ENCODE measurements around the gene TBC1D21. TPM values are rescaled to one million over a fixed set of nuclear protein-coding genes. Genes with fewer than 3 reads are reported as not detected.
A peak's percentile ranks its signal among the peaks of the same experiment; 100 is the strongest.

The TBC1D21 gene
- total RNA-seq, 1 donor from 2014 or later, result not detected

DNA sequence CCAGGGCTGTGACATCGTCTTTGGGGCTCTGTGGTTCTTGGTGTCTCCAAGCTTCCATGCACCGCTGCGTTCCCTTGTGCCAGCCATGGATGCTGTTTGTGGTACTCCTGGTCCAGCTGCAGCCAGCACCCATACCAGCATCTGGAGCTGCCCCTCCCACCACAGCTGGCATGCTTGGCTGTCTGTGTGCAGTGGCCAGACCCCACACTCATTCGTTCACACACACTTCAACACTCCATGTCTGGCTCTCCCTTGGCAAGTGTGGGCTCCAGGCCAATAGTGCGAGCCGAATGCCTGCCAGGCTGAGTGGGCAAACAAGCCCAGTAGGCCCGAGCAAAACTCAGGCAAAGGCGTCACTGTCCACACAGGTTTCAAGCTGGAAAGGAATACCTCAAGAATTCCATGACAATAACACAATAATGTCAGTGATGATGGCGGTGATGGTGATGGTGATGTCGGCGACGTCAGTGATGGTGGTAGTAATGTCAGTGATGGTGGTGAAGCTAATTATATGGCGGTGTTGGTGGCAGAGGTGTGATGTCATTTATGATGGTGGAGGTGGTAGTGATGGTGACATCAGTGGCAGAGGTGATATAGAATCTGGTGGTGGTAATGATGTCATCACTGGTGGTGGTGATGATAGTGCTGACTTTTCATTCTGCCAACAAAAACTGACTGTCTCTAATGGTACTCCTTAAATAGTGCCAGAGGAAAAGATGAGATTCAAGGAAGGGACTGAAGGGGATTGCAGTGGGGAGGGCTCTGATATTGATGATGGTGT, 19.3 kb downstream of the TBC1D21 start:
- no peak for DNase-seq (ENCODE audit: low spot score)
- TF ChIP-seq EZH2 (IDR thresholded peaks at IDR 0.05) (no peak), CTCF (IDR thresholded peaks at IDR 0.05) (no peak), EZH2phosphoT487 (IDR thresholded peaks at IDR 0.05) (no peak)

DNA sequence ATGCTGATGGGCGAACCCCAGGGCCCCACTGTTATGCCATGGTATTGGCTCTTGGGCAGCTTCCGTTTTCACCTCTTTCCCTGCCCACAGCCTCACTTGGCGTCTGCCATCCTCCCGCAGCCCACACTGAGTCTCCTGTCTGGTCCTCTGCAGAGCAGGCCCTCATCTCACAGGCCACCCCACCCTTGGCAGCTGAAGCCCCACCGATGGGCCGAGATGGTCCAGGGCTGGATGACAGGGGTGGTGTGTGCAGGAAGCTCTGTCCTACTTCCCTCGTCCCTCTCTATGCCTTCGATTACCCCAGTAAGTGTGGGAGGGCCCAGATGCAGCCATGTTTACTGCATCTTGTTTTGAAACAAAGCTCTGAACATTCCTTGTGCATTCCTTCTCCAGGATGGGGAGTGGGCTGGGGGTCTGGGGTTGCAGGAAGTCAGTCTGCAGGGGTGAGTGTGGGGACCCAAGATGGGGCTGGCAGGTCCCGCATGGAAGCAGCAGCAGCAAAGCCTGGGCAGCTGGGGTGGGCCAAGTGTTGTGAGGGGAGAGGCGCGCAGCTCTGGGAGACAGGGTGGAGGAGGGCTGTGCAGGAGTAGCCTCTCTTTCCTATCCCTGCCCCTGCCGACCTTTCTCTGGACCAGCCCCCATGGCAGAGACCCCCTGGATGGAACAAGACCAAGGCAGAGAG, 20.9 kb downstream of the TBC1D21 start:
- no peak for DNase-seq (ENCODE audit: low spot score)
- H3K4me2 ChIP-seq, result no peak overlapping the region
- Mint-ChIP-seq H3K27ac (no peak overlapping the region), H3K4me1 (peaks cover 6% of the 10 kb centered on the region), H3K9me3 (peaks cover 2% of the 10 kb centered on the region), H3K27me3 (ENCODE audit: insufficient read depth, low read depth) (peaks cover 6% of the 10 kb centered on the region), H3K4me3 (no peak overlapping the region), H3K36me3 (no peaks in the 10 kb centered on the region)
- no peaks in the 10 kb centered on the region for H4K20me1 ChIP-seq (ENCODE audit: low read depth)
- no peak overlapping the region for H3K4me3 ChIP-seq
- H3K4me1 ChIP-seq, result no peaks in the 10 kb centered on the region
- H3F3A ChIP-seq (ENCODE audit: low read depth), result no peaks in the 10 kb centered on the region
- H2AFZ ChIP-seq (replicated peaks), result no peak overlapping the region
- no peaks in the 10 kb centered on the region for H3K9me3 ChIP-seq (ENCODE audit: low read depth)
- H3K27me3 ChIP-seq, result no peaks in the 10 kb centered on the region
- H3K9ac ChIP-seq, result no peak overlapping the region
- H3K36me3 ChIP-seq, result no peaks in the 10 kb centered on the region
- no peak overlapping the region for H3K27ac ChIP-seq
- TF ChIP-seq CTCF (IDR thresholded peaks at IDR 0.05) (no peak), EZH2 (IDR thresholded peaks at IDR 0.05) (no peak), EZH2phosphoT487 (IDR thresholded peaks at IDR 0.05) (no peak)
- no peaks in the 10 kb centered on the region for H3K79me2 ChIP-seq (ENCODE audit: low read depth)

More for the DNA sequence above, 19.3 kb downstream of the TBC1D21 start:
- Mint-ChIP-seq H3K4me1 (peaks cover 8% of the 10 kb centered on the region), H3K9me3 (peaks cover 4% of the 10 kb centered on the region), H3K27me3 (ENCODE audit: insufficient read depth, low read depth) (peaks cover 6% of the 10 kb centered on the region), H3K36me3 (no peaks in the 10 kb centered on the region), H3K27ac (no peak overlapping the region), H3K4me3 (no peak overlapping the region)
- Histone ChIP-seq H4K20me1 (ENCODE audit: low read depth) (no peaks in the 10 kb centered on the region), H3K4me3 (no peak overlapping the region), H3F3A (ENCODE audit: low read depth) (no peaks in the 10 kb centered on the region), H2AFZ (replicated peaks) (no peak overlapping the region), H3K27me3 (no peaks in the 10 kb centered on the region), H3K27ac (no peak overlapping the region), H3K4me2 (no peak overlapping the region), H3K4me1 (no peaks in the 10 kb centered on the region), H3K9me3 (ENCODE audit: low read depth) (no peaks in the 10 kb centered on the region), H3K36me3 (no peaks in the 10 kb centered on the region), H3K79me2 (ENCODE audit: low read depth) (no peaks in the 10 kb centered on the region), H3K9ac (no peak overlapping the region)

DNA sequence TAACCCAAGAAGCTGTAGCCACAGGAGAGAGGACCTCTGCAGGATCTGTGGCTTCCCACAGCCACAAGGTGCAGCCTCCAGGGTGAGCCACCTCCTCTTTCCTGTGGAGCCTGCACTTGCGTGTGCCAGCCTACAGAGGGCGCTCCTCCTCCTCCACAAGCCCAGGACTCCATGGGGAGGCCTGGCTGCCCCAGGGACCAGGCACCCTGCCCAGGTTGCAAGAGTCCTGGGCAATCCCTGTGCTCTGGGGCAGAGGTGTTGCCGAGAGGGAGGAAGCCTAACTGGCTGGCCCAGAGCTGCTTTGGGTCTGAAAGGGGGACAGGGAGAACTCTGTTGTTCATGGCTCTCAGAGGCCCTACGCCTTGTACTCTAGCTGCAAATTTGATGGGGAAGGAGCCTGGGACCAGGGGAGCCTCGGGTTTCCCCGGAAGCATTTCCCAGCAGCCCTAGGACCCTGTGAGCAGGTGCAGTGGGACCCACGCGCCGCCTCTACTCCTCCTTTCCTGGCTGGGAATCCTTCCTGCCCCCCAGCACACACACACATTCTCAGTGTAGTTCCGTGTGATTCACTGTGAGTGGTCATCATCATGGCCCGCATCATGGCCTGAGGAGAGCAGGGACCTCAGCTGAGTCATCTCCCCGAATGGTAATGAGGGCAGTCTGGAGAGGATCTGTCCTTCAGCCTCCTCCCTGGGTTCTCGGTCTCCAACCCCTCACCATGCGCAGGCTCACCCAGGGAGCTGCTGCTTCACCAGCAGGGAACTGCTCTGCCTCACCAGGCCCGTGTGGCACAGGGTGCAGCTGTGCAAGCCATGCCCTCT, 24.3 kb downstream of the TBC1D21 start:
- no peak overlapping the region for H3K9ac ChIP-seq
- no peak overlapping the region for H2AFZ ChIP-seq (replicated peaks)
- no peak overlapping the region for H3K4me3 ChIP-seq
- no peak overlapping the region for H3K4me3 Mint-ChIP-seq
- peak; percentile 98 for TF ChIP-seq CTCF (IDR thresholded peaks at IDR 0.05)
- TF ChIP-seq EZH2phosphoT487 (IDR thresholded peaks at IDR 0.05), result no peak
- H3K4me2 ChIP-seq, result no peak overlapping the region
- H3F3A ChIP-seq (ENCODE audit: low read depth), result no peaks in the 10 kb centered on the region
- H3K27me3 Mint-ChIP-seq (ENCODE audit: insufficient read depth, low read depth), result peaks cover 4% of the 10 kb centered on the region
- no peaks in the 10 kb centered on the region for H3K79me2 ChIP-seq (ENCODE audit: low read depth)
- no peaks in the 10 kb centered on the region for H3K27me3 ChIP-seq
- H3K36me3 Mint-ChIP-seq, result no peaks in the 10 kb centered on the region
- peak; percentile 79 for DNase-seq (ENCODE audit: low spot score)
- H3K9me3 ChIP-seq (ENCODE audit: low read depth), result no peaks in the 10 kb centered on the region
- no peaks in the 10 kb centered on the region for H4K20me1 ChIP-seq (ENCODE audit: low read depth)
- no peak overlapping the region for H3K27ac Mint-ChIP-seq
- H3K9me3 Mint-ChIP-seq, result peaks cover 2% of the 10 kb centered on the region
- H3K4me1 Mint-ChIP-seq, result peaks cover 5% of the 10 kb centered on the region
- H3K27ac ChIP-seq, result no peak overlapping the region
- no peaks in the 10 kb centered on the region for H3K4me1 ChIP-seq
- H3K36me3 ChIP-seq, result no peaks in the 10 kb centered on the region

Measured in neural progenitor cell (in vitro differentiated cells).